HCT116 (cell line): ENCODE data around the gene CAMKK2.
A peak's percentile ranks its signal among the peaks of the same experiment; 100 is the strongest.

Experiments used
- ATF3 ChIP-seq: IDR thresholded peaks from 2 replicates; pipeline ENCODE4 v1.6.1; 2012
- CBX3 ChIP-seq: IDR thresholded peaks from 2 replicates; pipeline ENCODE4 v1.6.1; 2012; ENCODE audit warnings: low read depth
- CTCF ChIP-seq, 3 experiments: fragments of 200-600 bp in 1 of 3; sonication (generic) in 1 of 3; IDR thresholded peaks in 2 of 3; conservative IDR thresholded peaks in 1 of 3; 2 replicates each; pipeline ENCODE4 v1.5.1; 2012 to 2017; ENCODE audit warnings: low read depth in 2 of 3, low read length in 2 of 3, antibody characterized with exemption in 1 of 3, borderline replicate concordance in 1 of 3, control low read depth in 1 of 3, mild to moderate bottlenecking in 1 of 3, mixed read lengths in 1 of 3, mixed run types in 1 of 3, moderate library complexity in 1 of 3; ENCODE audit not compliant: insufficient read depth in 1 of 3
- POLR2AphosphoS5 ChIP-seq: IDR thresholded peaks from 2 replicates; pipeline ENCODE4 v1.6.1; 2011; ENCODE audit warnings: mild to moderate bottlenecking, low read depth, low read length, moderate library complexity
- TCF7L2 ChIP-seq: IDR thresholded peaks from 2 replicates; pipeline ENCODE4 v1.7.0; 2011; ENCODE audit warnings: borderline replicate concordance, inconsistent platforms; ENCODE audit not compliant: insufficient read depth, insufficient read length; ENCODE audit errors: extremely low read depth
- YY1 ChIP-seq: IDR thresholded peaks from 2 replicates; pipeline ENCODE4 v1.6.1; 2011; ENCODE audit warnings: low read length, low read depth, moderate library complexity, mild to moderate bottlenecking; ENCODE audit not compliant: insufficient replicate concordance; ENCODE audit errors: extremely low read depth

- 0 out of 6 replicates have a peak, but pooled peaks of 1 of the 3 experiments have one; percentile 7 for TF ChIP-seq CTCF (IDR thresholded peaks at IDR 0.05 in 2 of 3, conservative IDR thresholded peaks at IDR 0.05 in 1 of 3; ENCODE audit: borderline replicate concordance in 1 of 3, insufficient read depth in 1 of 3, low read depth in 2 of 3, low read length in 2 of 3)
- no peak for TF ChIP-seq CBX3
- peak; percentile 46; the same call in 1 of the 2 replicates for TF ChIP-seq POLR2AphosphoS5
- no peak for TF ChIP-seq TCF7L2
- TF ChIP-seq YY1 = no peak
- TF ChIP-seq ATF3 = no peak
Observed at GRCh38 chr12:121296618-121297434, at the start of gene CAMKK2.
